Stomach smooth muscle (tissue), 2 donors: ENCODE measurements around the gene SGCA.

ENCODE experiments used
- H3K27ac ChIP-seq: one replicate; pipeline ENCODE4 v1.7.0; 2013; ENCODE audit warnings: mild to moderate bottlenecking, low read length, inconsistent platforms
- H3K27me3 ChIP-seq, 2 donors: one replicate each; pipeline ENCODE4 v1.7.0; 2013; ENCODE audit warnings: low read length in 2 of 2; ENCODE audit not compliant: insufficient read depth in 2 of 2, control insufficient read depth in 1 of 2
- H3K36me3 ChIP-seq, 2 donors: one replicate each; pipeline ENCODE4 v1.7.0; 2013; ENCODE audit warnings: low read length in 2 of 2; ENCODE audit not compliant: control insufficient read depth in 2 of 2, insufficient read depth in 2 of 2
- H3K4me1 ChIP-seq: one replicate; pipeline ENCODE4 v1.7.0; 2013; ENCODE audit warnings: low read length; ENCODE audit not compliant: control insufficient read depth, insufficient read depth
- H3K4me3 ChIP-seq, 2 donors: one replicate each; pipeline ENCODE4 v1.7.0; 2013; ENCODE audit warnings: low read length in 2 of 2
- H3K9ac ChIP-seq, 2 donors: one replicate each; pipeline ENCODE4 v1.7.0; 2013; ENCODE audit warnings: low read length in 2 of 2, mild to moderate bottlenecking in 1 of 2
- H3K9me3 ChIP-seq, 2 donors: one replicate each; pipeline ENCODE4 v1.7.0; 2013; ENCODE audit warnings: low read length in 2 of 2; ENCODE audit not compliant: control insufficient read depth in 2 of 2
- donor health status: healthy.
- donor health status: Pancreatic carcinoma.

The SGCA gene

DNA sequence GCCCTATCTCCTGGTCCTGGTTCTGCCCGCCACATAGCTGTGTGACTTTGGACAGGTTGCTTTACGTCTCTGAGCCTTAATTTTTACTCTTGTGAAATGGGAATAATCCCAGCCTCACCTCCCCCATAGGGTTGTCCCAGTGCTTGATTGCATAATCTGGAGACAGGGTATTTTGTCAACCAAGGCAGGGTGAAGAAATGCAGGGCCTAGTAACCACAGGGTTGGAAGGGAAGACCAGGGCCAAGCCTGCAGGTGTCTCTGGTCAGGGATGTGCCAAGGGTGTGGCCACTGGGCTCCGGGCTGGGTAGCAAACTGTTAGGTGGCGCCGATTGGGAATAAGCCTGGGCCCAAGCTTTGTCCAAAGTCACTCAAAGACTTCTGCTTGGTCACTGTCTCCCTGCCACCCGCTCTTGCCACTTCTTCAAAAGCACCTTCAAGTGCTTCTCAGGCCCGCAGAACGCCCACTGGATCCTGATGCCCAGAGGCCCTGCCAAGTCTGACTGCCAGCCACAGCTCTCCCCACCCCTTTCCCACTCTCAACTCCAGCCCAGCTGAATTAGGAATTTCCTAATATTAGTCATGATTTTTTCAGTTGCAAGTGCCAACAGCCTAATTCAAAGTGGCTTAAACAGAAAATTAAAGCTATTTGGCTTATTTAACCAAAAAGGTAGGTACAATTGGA is 56.2 kb downstream of the SGCA start:
- H3K27ac ChIP-seq, result peak overlapping the region; percentile 55
- H3K9ac ChIP-seq, result peak overlapping the region in 1 of 2 donors; percentile 13
- H3K4me1 ChIP-seq, result peaks cover 45% of the 10 kb centered on the region
- no peaks in the 10 kb centered on the region for H3K27me3 ChIP-seq
- H3K4me3 ChIP-seq, result peak overlapping the region in 1 of 2 donors; percentile 22
- no peaks in the 10 kb centered on the region for H3K9me3 ChIP-seq
- no peaks in the 10 kb centered on the region for H3K36me3 ChIP-seq

DNA sequence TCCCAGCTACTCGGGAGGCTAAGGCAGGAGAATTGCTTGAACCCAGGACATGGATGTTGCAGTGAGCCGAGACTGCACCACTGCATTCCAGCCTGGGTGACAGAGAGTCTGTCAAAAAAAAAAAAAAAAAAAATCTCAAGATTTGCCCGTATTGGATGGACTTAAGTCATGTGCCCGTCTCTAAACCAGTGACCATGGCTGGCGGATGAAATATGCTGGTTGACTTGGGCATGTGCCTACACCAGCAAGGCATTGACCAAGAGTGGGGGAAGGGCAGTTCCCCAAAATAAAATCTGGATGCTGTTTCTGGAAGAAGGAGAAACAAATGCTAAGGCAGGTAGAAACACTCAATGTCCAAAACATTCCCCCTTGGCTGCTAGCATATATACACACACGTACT is 57.1 kb downstream of the SGCA start:
- no peaks in the 10 kb centered on the region for H3K36me3 ChIP-seq
- H3K4me1 ChIP-seq, result peaks cover 38% of the 10 kb centered on the region
- H3K4me3 ChIP-seq, result no peak overlapping the region
- H3K9ac ChIP-seq, result no peak overlapping the region
- H3K27ac ChIP-seq, result no peak overlapping the region
- no peaks in the 10 kb centered on the region for H3K27me3 ChIP-seq
- no peaks in the 10 kb centered on the region for H3K9me3 ChIP-seq
